HFFc6 (cell line): Measurements from ENCODE around the gene TSEN34. TPM values are rescaled to one million over a fixed set of nuclear protein-coding genes. Genes with fewer than 3 reads are reported as not detected.
"Not testable (repeated sequence)": the region's sequence is repeated elsewhere in the genome, so short reads cannot be mapped to it uniquely, and the experiment has no call there.

Experiments
- DNase-seq: peaks from one replicate; pipeline ENCODE4 v3.0.0-alpha.2; 2018
- H3K27ac Mint-ChIP-seq: 2 replicates; pipeline ENCODE4 v1.8.0; 2020; ENCODE audit warnings: mild to moderate bottlenecking, mixed read lengths
- H3K27me3 Mint-ChIP-seq: 2 replicates; pipeline ENCODE4 v1.8.0; 2021; ENCODE audit warnings: mild to moderate bottlenecking, moderate library complexity, mixed read lengths; ENCODE audit not compliant: insufficient read depth
- H3K36me3 Mint-ChIP-seq: 2 replicates; pipeline ENCODE4 v1.8.0; 2021; ENCODE audit warnings: low read depth, mixed read lengths
- H3K4me1 Mint-ChIP-seq: 2 replicates; pipeline ENCODE4 v1.8.0; 2020; ENCODE audit warnings: low read depth, mixed read lengths
- H3K4me3 Mint-ChIP-seq: 2 replicates; pipeline ENCODE4 v1.8.0; 2020; ENCODE audit warnings: mild to moderate bottlenecking, moderate library complexity, mixed read lengths
- H3K9me3 Mint-ChIP-seq: 2 replicates; pipeline ENCODE4 v1.8.0; 2020; ENCODE audit warnings: mild to moderate bottlenecking, mixed read lengths
- CTCF ChIP-seq: fragments of 200-600 bp; sonication (generic); IDR thresholded peaks from 2 replicates; pipeline ENCODE4 v1.5.0; 2021; ENCODE audit warnings: antibody characterized with exemption, mild to moderate bottlenecking
- total RNA-seq, 6 experiments: library from RNA; stranded (reverse); fragmentation: NEBNext Ultra II Directional; extraction: Animal tissue kit (Norgen Biotek cat#: 25700); gene quantifications; 2 replicates in 1 of 6; 3 replicates in 5 of 6; pipeline ENCODE4 v1.2.3, GENCODE V29; 2021

TSEN34 gene
- total RNA-seq, 6 experiments from 2014 or later = 51.2 to 58.8 (median 54.4) TPM

GRCh38 chr19:54209811-54210494 is 18.8 kb downstream of the TSEN34 start:
- peaks cover 52% of the 10 kb centered on the region for H3K4me1 Mint-ChIP-seq
- peaks cover 20% of the 10 kb centered on the region for H3K27me3 Mint-ChIP-seq
- TF ChIP-seq CTCF = no peak
- DNase-seq = peak; percentile 98
- peak overlapping the region; percentile 86 for H3K27ac Mint-ChIP-seq
- H3K36me3 Mint-ChIP-seq = peaks cover 12% of the 10 kb centered on the region
- peaks cover 4% of the 10 kb centered on the region; the same call in 1 of the 2 replicates for H3K9me3 Mint-ChIP-seq
- peak overlapping the region; percentile 57 for H3K4me3 Mint-ChIP-seq

- peaks cover 6% of the 10 kb centered on the region; the same call in 1 of the 2 replicates for H3K36me3 Mint-ChIP-seq
- peak overlapping the region; percentile 86 for H3K27ac Mint-ChIP-seq
- H3K4me3 Mint-ChIP-seq = peak overlapping the region; percentile 57
- H3K4me1 Mint-ChIP-seq = peaks cover 45% of the 10 kb centered on the region
- H3K9me3 Mint-ChIP-seq = peaks cover 4% of the 10 kb centered on the region; the same call in 1 of the 2 replicates
- peaks cover 20% of the 10 kb centered on the region for H3K27me3 Mint-ChIP-seq
- DNase-seq = no peak
- peak; percentile 37 for TF ChIP-seq CTCF
Observed at GRCh38 chr19:54211235-54211634, 20.1 kb downstream of the TSEN34 start.

- peaks cover 27% of the 10 kb centered on the region for H3K4me1 Mint-ChIP-seq
- not testable (repeated sequence) for H3K9me3 Mint-ChIP-seq, H3K27ac Mint-ChIP-seq, DNase-seq, H3K4me3 Mint-ChIP-seq, H3K36me3 Mint-ChIP-seq
- peaks cover 17% of the 10 kb centered on the region for H3K27me3 Mint-ChIP-seq
Observed at GRCh38 chr19:54214217-54214616, 23.1 kb downstream of the TSEN34 start.

- peaks cover 13% of the 10 kb centered on the region for H3K27me3 Mint-ChIP-seq
- H3K4me3 Mint-ChIP-seq, H3K36me3 Mint-ChIP-seq, H3K9me3 Mint-ChIP-seq, H3K27ac Mint-ChIP-seq, DNase-seq: not testable (repeated sequence)
- H3K4me1 Mint-ChIP-seq = peaks cover 22% of the 10 kb centered on the region
Observed at GRCh38 chr19:54214734-54215133, 23.6 kb downstream of the TSEN34 start.

GRCh38 chr19:54216869-54217268 is 25.8 kb downstream of the TSEN34 start:
- Mint-ChIP-seq H3K9me3 (no peaks in the 10 kb centered on the region), H3K27ac (no peak overlapping the region), H3K36me3 (no peaks in the 10 kb centered on the region), H3K27me3 (peaks cover 8% of the 10 kb centered on the region), H3K4me1 (peaks cover 5% of the 10 kb centered on the region; the same call in 1 of the 2 replicates), H3K4me3 (no peak overlapping the region)
- no peak for TF ChIP-seq CTCF
- no peak for DNase-seq

- not testable (repeated sequence) for H3K27me3 Mint-ChIP-seq, H3K4me1 Mint-ChIP-seq, H3K36me3 Mint-ChIP-seq, DNase-seq, H3K27ac Mint-ChIP-seq, H3K4me3 Mint-ChIP-seq, H3K9me3 Mint-ChIP-seq
Observed at GRCh38 chr19:54217517-54218247, 26.6 kb downstream of the TSEN34 start.

- Mint-ChIP-seq H3K9me3 (no peaks in the 10 kb centered on the region), H3K4me1 (peaks cover 5% of the 10 kb centered on the region; the same call in 1 of the 2 replicates), H3K27ac (no peak overlapping the region), H3K36me3 (no peaks in the 10 kb centered on the region), H3K27me3 (peaks cover 10% of the 10 kb centered on the region), H3K4me3 (no peak overlapping the region)
- no peak for DNase-seq
- no peak for TF ChIP-seq CTCF
Observed at GRCh38 chr19:54218259-54218658, 27.2 kb downstream of the TSEN34 start.
